Testis (tissue), 2 donors: ENCODE measurements around the gene LHX3.

Source experiments
- CTCF ChIP-seq, 3 experiments: fragments of 450-650 bp in 2 of 3; fragments of 200-600 bp in 1 of 3; sonication (generic) in 1 of 3; IDR thresholded peaks; one replicate each; pipeline ENCODE4 v1.5.1; 2016 to 2019; ENCODE audit warnings: antibody characterized with exemption in 3 of 3, mild to moderate bottlenecking in 2 of 3, moderate library complexity in 1 of 3
- POLR2A ChIP-seq: fragments of 450-650 bp; IDR thresholded peaks from one replicate; pipeline ENCODE4 v1.6.1; 2017; ENCODE audit warnings: antibody characterized with exemption, mild to moderate bottlenecking, moderate library complexity

GRCh38 chr9:136239135-136239982, 34.4 kb upstream of the LHX3 start:
- TF ChIP-seq POLR2A, result no peak
- TF ChIP-seq CTCF (IDR thresholded peaks at IDR 0.05), result no peak
